ENCODE measurements around the gene STXBP1. TPM values are rescaled to one million over a fixed set of nuclear protein-coding genes. Genes with fewer than 3 reads are reported as not detected.
A peak's percentile ranks its signal among the peaks of the same experiment; 100 is the strongest.

STXBP1 gene
- total RNA-seq, 1 donor from 2014 or later: 92.1 TPM

- peak; percentile 80 for ATAC-seq
Observed at GRCh38 chr9:127568971-127569885, 42.8 kb upstream of the STXBP1 start.

GRCh38 chr9:127569886-127570401 lies 42.1 kb upstream of the STXBP1 start:
- H3K4me3 ChIP-seq: peak overlapping the region; percentile 61
- no peak for DNase-seq
- TF ChIP-seq, protein P1, sequence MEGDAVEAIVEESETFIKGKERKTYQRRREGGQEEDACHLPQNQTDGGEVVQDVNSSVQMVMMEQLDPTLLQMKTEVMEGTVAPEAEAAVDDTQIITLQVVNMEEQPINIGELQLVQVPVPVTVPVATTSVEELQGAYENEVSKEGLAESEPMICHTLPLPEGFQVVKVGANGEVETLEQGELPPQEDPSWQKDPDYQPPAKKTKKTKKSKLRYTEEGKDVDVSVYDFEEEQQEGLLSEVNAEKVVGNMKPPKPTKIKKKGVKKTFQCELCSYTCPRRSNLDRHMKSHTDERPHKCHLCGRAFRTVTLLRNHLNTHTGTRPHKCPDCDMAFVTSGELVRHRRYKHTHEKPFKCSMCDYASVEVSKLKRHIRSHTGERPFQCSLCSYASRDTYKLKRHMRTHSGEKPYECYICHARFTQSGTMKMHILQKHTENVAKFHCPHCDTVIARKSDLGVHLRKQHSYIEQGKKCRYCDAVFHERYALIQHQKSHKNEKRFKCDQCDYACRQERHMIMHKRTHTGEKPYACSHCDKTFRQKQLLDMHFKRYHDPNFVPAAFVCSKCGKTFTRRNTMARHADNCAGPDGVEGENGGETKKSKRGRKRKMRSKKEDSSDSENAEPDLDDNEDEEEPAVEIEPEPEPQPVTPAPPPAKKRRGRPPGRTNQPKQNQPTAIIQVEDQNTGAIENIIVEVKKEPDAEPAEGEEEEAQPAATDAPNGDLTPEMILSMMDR (IDR thresholded peaks at IDR 0.05): no peak
- H3K27me3 ChIP-seq: no peaks in the 10 kb centered on the region
- intact Hi-C loops (cut with DNase I): no loop called here
- H3K9me3 ChIP-seq: no peaks in the 10 kb centered on the region
- peaks cover 5% of the 10 kb centered on the region for H3K36me3 ChIP-seq
- ATAC-seq: peak; percentile 15
- peaks cover 50% of the 10 kb centered on the region for H3K4me1 ChIP-seq
- H3K27ac ChIP-seq: peak overlapping the region; percentile 94

More at GRCh38 chr9:127568971-127569885, 42.8 kb upstream of the STXBP1 start:
- DNase-seq: peak; percentile 92
- intact Hi-C loops (cut with DNase I): no loop called here
- Histone ChIP-seq H3K4me1 (peaks cover 43% of the 10 kb centered on the region), H3K9me3 (no peaks in the 10 kb centered on the region), H3K27me3 (no peaks in the 10 kb centered on the region), H3K36me3 (peaks cover 6% of the 10 kb centered on the region), H3K4me3 (peak overlapping the region; percentile 92), H3K27ac (peak overlapping the region; percentile 94)
- TF ChIP-seq, protein P1 (IDR thresholded peaks at IDR 0.05): no peak

- ATAC-seq (no peak), DNase-seq (no peak)
- Histone ChIP-seq H3K9me3 (no peaks in the 10 kb centered on the region), H3K36me3 (no peaks in the 10 kb centered on the region), H3K27ac (peak overlapping the region; percentile 94), H3K27me3 (no peaks in the 10 kb centered on the region), H3K4me1 (peaks cover 52% of the 10 kb centered on the region), H3K4me3 (no peak overlapping the region)
- TF ChIP-seq, protein P1 (IDR thresholded peaks at IDR 0.05): no peak
- intact Hi-C loops (cut with DNase I): no loop called here
Observed at GRCh38 chr9:127570533-127571111, 41.5 kb upstream of the STXBP1 start.

DNA sequence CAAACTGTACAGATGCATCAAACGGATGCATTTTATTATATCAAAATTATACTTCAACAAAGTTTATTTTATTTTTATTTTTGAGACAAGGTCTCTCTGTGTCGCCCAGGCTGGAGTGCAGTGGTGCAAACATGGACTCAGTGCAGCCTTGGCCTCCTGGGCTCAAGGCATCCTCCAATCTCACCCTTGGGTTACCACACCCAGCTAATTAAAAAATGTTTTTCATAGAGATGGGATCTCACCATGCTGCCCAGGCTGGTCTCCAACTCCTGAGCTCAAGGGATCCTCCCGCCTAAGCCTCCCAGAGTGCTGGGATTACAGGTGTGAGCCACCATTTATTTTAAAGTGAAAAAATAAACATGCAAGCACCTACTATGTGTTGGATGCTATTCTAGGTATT lies 40.1 kb upstream of the STXBP1 start:
- Histone ChIP-seq H3K27ac (no peak overlapping the region), H3K9me3 (no peaks in the 10 kb centered on the region), H3K36me3 (no peaks in the 10 kb centered on the region), H3K4me1 (peaks cover 43% of the 10 kb centered on the region), H3K27me3 (no peaks in the 10 kb centered on the region), H3K4me3 (no peak overlapping the region)
- TF ChIP-seq, protein P1 (IDR thresholded peaks at IDR 0.05): no peak
- no peak for DNase-seq
- intact Hi-C loops (cut with DNase I): no loop called here
- ATAC-seq: no peak

GRCh38 chr9:127572961-127573721 lies 38.9 kb upstream of the STXBP1 start:
- ATAC-seq (no peak), DNase-seq (no peak)
- intact Hi-C loops (cut with DNase I): no loop called here
- TF ChIP-seq, protein P1 (IDR thresholded peaks at IDR 0.05): no peak
- no peaks in the 10 kb centered on the region for H3K36me3 ChIP-seq
- no peaks in the 10 kb centered on the region for H3K9me3 ChIP-seq
- H3K27me3 ChIP-seq: no peaks in the 10 kb centered on the region
- H3K4me3 ChIP-seq: no peak overlapping the region
- peak overlapping the region; percentile 80 for H3K27ac ChIP-seq
- H3K4me1 ChIP-seq: peaks cover 43% of the 10 kb centered on the region

All from upper lobe of right lung (tissue), 1 donor.